ENCODE results near the gene ADAM22.

Gene ADAM22

GRCh38 chr7:88208521-88208920 lies 274.5 kb downstream of the ADAM22 start:
- DNase-seq (ENCODE audit: low read depth in 1 of 2, low spot score in 1 of 2), result no peak

GRCh38 chr7:88212918-88213317 lies 278.9 kb downstream of the ADAM22 start:
- no peak for DNase-seq (ENCODE audit: low read depth in 1 of 2, low spot score in 1 of 2)

GRCh38 chr7:88214456-88214855 lies 280.4 kb downstream of the ADAM22 start:
- DNase-seq (ENCODE audit: low read depth in 1 of 2, low spot score in 1 of 2), result no peak

- DNase-seq (ENCODE audit: low read depth in 1 of 2, low spot score in 1 of 2), result no peak
Observed at GRCh38 chr7:88215295-88215694, 281.2 kb downstream of the ADAM22 start.

GRCh38 chr7:88216276-88216675 lies 282.2 kb downstream of the ADAM22 start:
- DNase-seq (ENCODE audit: low read depth in 1 of 2, low spot score in 1 of 2), result no peak

GRCh38 chr7:88217675-88218428 lies 283.8 kb downstream of the ADAM22 start:
- no peak for DNase-seq (ENCODE audit: low read depth in 1 of 2, low spot score in 1 of 2)

GRCh38 chr7:88218429-88218745 lies 284.3 kb downstream of the ADAM22 start:
- no peak for DNase-seq (ENCODE audit: low read depth in 1 of 2, low spot score in 1 of 2)

GRCh38 chr7:88218836-88219605 lies 285.0 kb downstream of the ADAM22 start:
- DNase-seq (ENCODE audit: low read depth in 1 of 2, low spot score in 1 of 2), result no peak

GRCh38 chr7:88219781-88220747 lies 286.0 kb downstream of the ADAM22 start, which contains the start of gene SRI:
Gene SRI, minus strand, starts transcription at chr7:88220038. Its CDS starts 12 bp downstream, at chr7:88220026.
- DNase-seq (ENCODE audit: low read depth in 1 of 2, low spot score in 1 of 2), result peak; percentile 86 to 88

GRCh38 chr7:88223265-88223664 lies 289.2 kb downstream of the ADAM22 start:
- no peak for DNase-seq (ENCODE audit: low read depth in 1 of 2, low spot score in 1 of 2)

GRCh38 chr7:88224601-88225275 lies 290.7 kb downstream of the ADAM22 start:
- DNase-seq (ENCODE audit: low read depth in 1 of 2, low spot score in 1 of 2), result no peak

- DNase-seq (ENCODE audit: low read depth in 1 of 2, low spot score in 1 of 2), result no peak
Observed at GRCh38 chr7:88226201-88226600, 292.1 kb downstream of the ADAM22 start.

- no peak for DNase-seq (ENCODE audit: low read depth in 1 of 2, low spot score in 1 of 2)
Observed at GRCh38 chr7:88226886-88227516, 292.9 kb downstream of the ADAM22 start.

- DNase-seq (ENCODE audit: low read depth in 1 of 2, low spot score in 1 of 2), result no peak
Observed at GRCh38 chr7:88229302-88229995, 295.4 kb downstream of the ADAM22 start.

- no peak for DNase-seq (ENCODE audit: low read depth in 1 of 2, low spot score in 1 of 2)
Observed at GRCh38 chr7:88230646-88231045, 296.6 kb downstream of the ADAM22 start.

- no peak for DNase-seq (ENCODE audit: low read depth in 1 of 2, low spot score in 1 of 2)
Observed at GRCh38 chr7:88233828-88234227, 299.8 kb downstream of the ADAM22 start.

GRCh38 chr7:88239852-88240251 lies 305.8 kb downstream of the ADAM22 start:
- no peak for DNase-seq (ENCODE audit: low read depth in 1 of 2, low spot score in 1 of 2)

- no peak for DNase-seq (ENCODE audit: low read depth in 1 of 2, low spot score in 1 of 2)
Observed at GRCh38 chr7:88243345-88243909, 309.4 kb downstream of the ADAM22 start.

GRCh38 chr7:88244258-88244657 lies 310.2 kb downstream of the ADAM22 start:
- DNase-seq (ENCODE audit: low read depth in 1 of 2, low spot score in 1 of 2), result no peak

Measured in stimulated activated CD4-positive, alpha-beta T cell treated with anti-CD3 and anti-CD28 coated beads, Interleukin-15, amount 100 ng/mL, for 1 hour (primary cell).